Activated CD8-positive, alpha-beta T cell treated with anti-CD3 and anti-CD28 coated beads for 36 hours (primary cell): Measurements from ENCODE around the gene PSPH. TPM values are rescaled to one million over a fixed set of nuclear protein-coding genes. Genes with fewer than 3 reads are reported as not detected.
"Not testable (repeated sequence)": the region's sequence is repeated elsewhere in the genome, so short reads cannot be mapped to it uniquely, and the experiment has no call there.

ENCODE experiments used
- ATAC-seq: fragments of 200-7000 bp; cut with Tn5 transposase; one replicate; pipeline ENCODE4 v1.10.0; 2021; ENCODE audit warnings: mild to moderate bottlenecking, moderate library complexity
- CTCF ChIA-PET: fragments of 350-600 bp; sonication (Branson Sonifier 250); formaldehyde crosslinking; loops from one replicate; lab custom pipeline; 2021; ENCODE audit warnings: antibody characterized with exemption; lab: Charles Lee
- POLR2A ChIA-PET: fragments of 350-600 bp; sonication (Branson Sonifier 250); formaldehyde crosslinking; loops from one replicate; lab custom pipeline; 2021; ENCODE audit warnings: antibody characterized with exemption; lab: Charles Lee
- DNase-seq: peaks from one replicate; pipeline ENCODE4 v3.0.0-alpha.2; 2020
- H3K27ac Mint-ChIP-seq: one replicate; pipeline ENCODE4 v1.8.0; 2021; ENCODE audit warnings: mild to moderate bottlenecking, mixed read lengths
- H3K27me3 Mint-ChIP-seq: one replicate; pipeline ENCODE4 v1.8.0; 2021; ENCODE audit warnings: mixed read lengths
- H3K36me3 Mint-ChIP-seq: one replicate; pipeline ENCODE4 v1.8.0; 2021; ENCODE audit warnings: low read depth, mixed read lengths
- H3K4me1 Mint-ChIP-seq: one replicate; pipeline ENCODE4 v1.8.0; 2021; ENCODE audit warnings: low read depth, mixed read lengths
- H3K4me3 Mint-ChIP-seq: one replicate; pipeline ENCODE4 v1.8.0; 2021; ENCODE audit warnings: mild to moderate bottlenecking, moderate library complexity, mixed read lengths
- H3K9me3 Mint-ChIP-seq: one replicate; pipeline ENCODE4 v1.8.0; 2021; ENCODE audit warnings: mixed read lengths
- intact Hi-C: fragments of 100-400 bp; cut with micrococcal nuclease; formaldehyde crosslinking; loops from one replicate; pipeline ENCODE4 v1.10.0; 2022
- total RNA-seq, 2 experiments: library from RNA; stranded (reverse); gene quantifications; one replicate each; pipeline ENCODE4 v1.2.3, GENCODE V29; 2021
- TF ChIP-seq, protein P1 (sequence below): fragments of 200-600 bp; IDR thresholded peaks from one replicate; pipeline ENCODE4 v1.8.0; 2022; ENCODE audit warnings: antibody characterized with exemption, mild to moderate bottlenecking

PSPH gene
- total RNA-seq, 2 experiments from 2014 or later: 31.2 to 33.8 TPM

DNA sequence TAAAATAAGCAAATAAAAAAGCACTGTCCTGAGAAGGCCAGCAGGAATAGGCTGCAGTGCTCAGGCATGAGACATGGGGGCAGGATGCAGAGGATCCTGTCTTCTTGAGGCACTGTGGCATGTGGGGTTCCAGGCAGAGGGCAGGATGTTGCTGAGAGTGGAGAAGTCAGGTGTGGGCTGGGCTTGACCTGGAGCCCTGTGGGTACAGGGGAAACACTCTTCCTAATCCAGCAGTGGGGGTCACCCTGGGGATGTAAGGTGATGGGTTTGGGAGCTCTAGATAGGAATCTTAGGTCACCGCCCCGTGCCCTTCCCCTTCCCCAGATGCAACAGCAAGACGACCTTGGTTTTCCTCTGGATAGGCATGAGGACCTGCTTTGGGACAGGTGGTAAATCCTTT lies 26.4 kb upstream of the PSPH start:
- POLR2A ChIA-PET: interaction anchor here (1.2 to 1.6 kb wide), 3 partner anchors 9 to 13 kb away, joined by 3 to 7 read pairs (median 5); partner anchors contain the start of gene SUMF2
- DNase-seq (no peak), ATAC-seq (no peak)
- H3K9me3 Mint-ChIP-seq: no peaks in the 10 kb centered on the region
- no peak overlapping the region for H3K27ac Mint-ChIP-seq
- intact Hi-C loops: no loop called here
- H3K36me3 Mint-ChIP-seq: peaks cover 32% of the 10 kb centered on the region
- H3K4me3 Mint-ChIP-seq: no peak overlapping the region
- TF ChIP-seq, protein P1, sequence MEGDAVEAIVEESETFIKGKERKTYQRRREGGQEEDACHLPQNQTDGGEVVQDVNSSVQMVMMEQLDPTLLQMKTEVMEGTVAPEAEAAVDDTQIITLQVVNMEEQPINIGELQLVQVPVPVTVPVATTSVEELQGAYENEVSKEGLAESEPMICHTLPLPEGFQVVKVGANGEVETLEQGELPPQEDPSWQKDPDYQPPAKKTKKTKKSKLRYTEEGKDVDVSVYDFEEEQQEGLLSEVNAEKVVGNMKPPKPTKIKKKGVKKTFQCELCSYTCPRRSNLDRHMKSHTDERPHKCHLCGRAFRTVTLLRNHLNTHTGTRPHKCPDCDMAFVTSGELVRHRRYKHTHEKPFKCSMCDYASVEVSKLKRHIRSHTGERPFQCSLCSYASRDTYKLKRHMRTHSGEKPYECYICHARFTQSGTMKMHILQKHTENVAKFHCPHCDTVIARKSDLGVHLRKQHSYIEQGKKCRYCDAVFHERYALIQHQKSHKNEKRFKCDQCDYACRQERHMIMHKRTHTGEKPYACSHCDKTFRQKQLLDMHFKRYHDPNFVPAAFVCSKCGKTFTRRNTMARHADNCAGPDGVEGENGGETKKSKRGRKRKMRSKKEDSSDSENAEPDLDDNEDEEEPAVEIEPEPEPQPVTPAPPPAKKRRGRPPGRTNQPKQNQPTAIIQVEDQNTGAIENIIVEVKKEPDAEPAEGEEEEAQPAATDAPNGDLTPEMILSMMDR: no peak
- no peaks in the 10 kb centered on the region for H3K27me3 Mint-ChIP-seq
- H3K4me1 Mint-ChIP-seq: peaks cover 8% of the 10 kb centered on the region
- CTCF ChIA-PET: no interaction called here

DNA sequence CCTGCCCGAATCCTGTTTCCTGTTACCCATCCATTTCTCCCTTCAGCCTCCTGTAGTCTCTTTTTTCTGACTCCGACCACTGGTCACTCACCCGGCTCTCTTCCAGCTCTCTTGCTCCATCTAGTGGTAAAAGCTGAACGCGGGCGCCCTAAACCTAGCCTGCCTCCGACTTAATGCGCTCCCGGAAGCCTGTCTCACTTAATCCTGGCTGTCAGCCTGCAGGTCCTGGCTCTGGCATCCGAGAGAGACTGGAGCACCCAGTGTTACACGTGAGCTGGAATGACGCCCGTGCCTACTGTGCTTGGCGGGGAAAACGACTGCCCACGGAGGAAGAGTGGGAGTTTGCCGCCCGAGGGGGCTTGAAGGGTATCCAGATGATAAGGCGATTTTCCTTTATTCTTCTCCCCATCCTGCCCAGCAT lies 23.1 kb upstream of the PSPH start:
- ChIA-PET CTCF (interaction anchor here (0.6 to 5.0 kb wide), 23 partner anchors 10 to 433 kb away, joined by 3 to 47 read pairs (median 5); partner anchors contain the start of genes CCT6A, CHCHD2, PSPH and SUMF2), POLR2A (interaction anchor here (0.5 to 1.7 kb wide), 5 partner anchors 9 to 104 kb away, joined by 3 to 9 read pairs (median 4); no protein-coding TSS in a partner anchor)
- DNase-seq (peak; percentile 69), ATAC-seq (peak; percentile 85)
- TF ChIP-seq, protein P1: peak; percentile 75
- intact Hi-C loops: loop anchor here (2.0 to 5.0 kb wide), 2 partner anchors 70 to 432 kb away; no protein-coding TSS in a partner anchor
- Mint-ChIP-seq H3K27ac (peak overlapping the region; percentile 7), H3K9me3 (no peaks in the 10 kb centered on the region), H3K4me1 (peaks cover 8% of the 10 kb centered on the region), H3K36me3 (peaks cover 31% of the 10 kb centered on the region), H3K4me3 (no peak overlapping the region), H3K27me3 (no peaks in the 10 kb centered on the region)

DNA sequence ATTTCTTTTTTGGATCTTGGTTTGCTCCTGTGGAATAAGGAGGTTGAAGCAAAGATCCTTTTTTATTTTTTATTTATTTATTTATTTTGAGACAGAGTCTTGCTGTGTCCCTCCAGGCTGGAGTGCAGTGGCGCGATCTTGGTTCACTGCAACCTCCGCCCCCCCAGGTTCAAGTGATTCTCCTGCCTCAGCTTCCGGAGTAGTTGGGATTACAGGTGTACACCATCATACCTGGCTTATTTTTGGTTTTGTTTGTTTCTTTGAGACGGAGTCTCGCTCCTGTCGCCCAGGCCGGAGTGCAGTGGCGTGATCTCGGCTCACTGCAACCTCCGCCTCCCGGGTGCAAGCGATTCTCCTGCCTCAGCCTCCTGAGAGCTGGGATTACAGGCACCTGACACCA lies 15.1 kb upstream of the PSPH start:
- H3K27me3 Mint-ChIP-seq, intact Hi-C loops, DNase-seq, ATAC-seq, H3K4me3 Mint-ChIP-seq, H3K27ac Mint-ChIP-seq, H3K9me3 Mint-ChIP-seq: not testable (repeated sequence)
- Mint-ChIP-seq H3K4me1 (peaks cover 28% of the 10 kb centered on the region), H3K36me3 (peaks cover 45% of the 10 kb centered on the region)
- ChIA-PET CTCF (interaction anchor here (4.8 kb wide), 1 partner anchor 8 kb away, joined by 47 read pairs; no protein-coding TSS in a partner anchor), POLR2A (interaction anchor here (1.2 kb wide), 2 partner anchors 21 to 26 kb away, joined by 3 read pairs; partner anchors contain the start of gene PHKG1)

DNA sequence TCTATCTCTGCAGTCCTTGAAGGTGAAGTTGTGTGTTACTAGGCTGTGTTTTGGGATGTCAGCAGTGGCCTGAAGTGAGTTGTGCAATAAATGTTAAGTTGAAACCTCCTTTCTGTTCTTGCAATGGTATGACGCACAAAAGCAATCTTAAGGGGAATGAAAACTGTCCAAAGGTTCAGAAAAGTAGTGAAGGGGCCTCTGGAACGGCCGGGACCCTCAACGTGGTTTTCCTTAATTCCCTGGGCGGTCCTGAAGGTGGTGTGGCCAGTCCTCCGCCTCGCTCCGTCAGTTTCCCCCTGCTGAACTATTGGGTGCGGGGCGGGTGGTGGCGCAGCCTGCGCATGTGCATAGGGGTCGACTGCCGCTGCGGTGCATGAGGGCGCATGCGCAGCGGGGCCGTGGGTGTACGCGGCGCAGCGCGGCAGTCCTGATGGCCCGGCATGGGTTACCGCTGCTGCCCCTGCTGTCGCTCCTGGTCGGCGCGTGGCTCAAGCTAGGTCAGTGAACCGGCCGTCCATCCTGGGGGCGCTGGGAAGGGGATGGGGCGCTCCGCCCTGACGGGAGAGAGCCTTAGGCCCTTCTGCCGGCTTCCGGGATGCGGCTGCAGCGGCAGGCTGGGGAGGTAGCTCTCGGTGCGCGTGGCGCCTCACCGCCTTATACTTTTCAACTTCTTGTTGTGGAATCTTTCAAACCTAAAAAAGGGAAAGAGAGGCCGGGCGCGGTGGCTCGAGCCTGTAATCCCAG lies 12.8 kb upstream of the PSPH start, which contains the start of gene SUMF2:
Gene SUMF2 (plus strand): TSS at position 405 of the 744 bp plus-strand sequence. CDS start 26 bp downstream, at position 431.
- TF ChIP-seq, protein P1: no peak
- peak within 1 kb of the TSS; percentile 86 for H3K4me3 Mint-ChIP-seq
- POLR2A ChIA-PET: interaction anchor here (0.6 to 2.3 kb wide), 8 partner anchors 8 to 48 kb away, joined by 3 to 18 read pairs (median 5); partner anchors contain the start of genes CCT6A and PSPH
- ATAC-seq: peak; percentile 93
- peaks cover 51% of the 10 kb centered on the region for H3K36me3 Mint-ChIP-seq
- intact Hi-C loops: loop anchor here (1.0 kb wide), 1 partner anchor 13 kb away; the partner anchor contains the start of genes CCT6A and PSPH
- CTCF ChIA-PET: interaction anchor here (1.1 to 4.8 kb wide), 5 partner anchors 10 to 43 kb away, joined by 3 to 47 read pairs (median 5); partner anchors contain the start of genes CCT6A and PSPH
- no peaks in the 10 kb centered on the region for H3K9me3 Mint-ChIP-seq
- DNase-seq: peak; percentile 89
- peak within 1 kb of the TSS; percentile 95 for H3K27ac Mint-ChIP-seq
- H3K4me1 Mint-ChIP-seq: peaks cover 40% of the 10 kb centered on the region
- H3K27me3 Mint-ChIP-seq: no peaks in the 10 kb centered on the region

DNA sequence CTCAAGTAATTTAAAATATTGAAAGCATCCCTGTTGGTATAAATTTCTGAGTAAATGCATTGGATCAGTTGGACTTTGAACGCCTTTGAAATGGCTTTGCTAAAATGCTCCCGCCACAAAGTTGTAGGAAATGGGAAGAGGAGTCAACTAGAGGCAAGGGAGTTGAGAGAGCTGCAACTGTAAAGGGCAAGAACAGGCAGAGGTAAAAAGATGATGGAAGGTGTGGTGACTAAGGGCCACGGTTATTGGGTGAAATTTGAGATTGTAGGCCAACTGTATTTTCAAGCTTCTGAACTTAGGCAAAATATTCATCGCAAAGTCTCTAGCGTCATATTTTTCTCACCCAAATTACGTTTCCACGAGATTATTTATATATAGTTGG lies 12.2 kb upstream of the PSPH start:
- POLR2A ChIA-PET: interaction anchor here (1.1 to 2.3 kb wide), 7 partner anchors 10 to 34 kb away, joined by 3 to 18 read pairs (median 7); partner anchors contain the start of genes CCT6A and PSPH
- TF ChIP-seq, protein P1: no peak
- DNase-seq: no peak
- peaks cover 53% of the 10 kb centered on the region for H3K36me3 Mint-ChIP-seq
- peak overlapping the region; percentile 86 for H3K4me3 Mint-ChIP-seq
- intact Hi-C loops: no loop called here
- H3K27me3 Mint-ChIP-seq: no peaks in the 10 kb centered on the region
- CTCF ChIA-PET: interaction anchor here (1.1 to 4.8 kb wide), 4 partner anchors 10 to 12 kb away, joined by 4 to 47 read pairs (median 6); partner anchors contain the start of genes CCT6A and PSPH
- peaks cover 44% of the 10 kb centered on the region for H3K4me1 Mint-ChIP-seq
- no peaks in the 10 kb centered on the region for H3K9me3 Mint-ChIP-seq
- no peak for ATAC-seq
- peak overlapping the region; percentile 95 for H3K27ac Mint-ChIP-seq
